Tibial artery (tissue), 4 donors: Measurements from ENCODE around the gene WLS.

ENCODE experiments used
- DNase-seq, 2 donors: peaks; one replicate each; pipeline ENCODE4 v3.0.0-alpha.2; 2019
- H3K27ac ChIP-seq, 2 donors: fragments of 200-600 bp; sonication (generic) in 1 of 2; 1 replicate in 1 of 2; 2 replicates in 1 of 2; pipeline ENCODE4 v1.5.1; 2018 to 2019; ENCODE audit warnings: mild to moderate bottlenecking in 1 of 2
- H3K27me3 ChIP-seq, 2 donors: fragments of 200-600 bp; sonication (generic) in 1 of 2; one replicate each; pipeline versions ENCODE4 v1.5.1 to v1.6.0; 2016 to 2019
- H3K36me3 ChIP-seq, 3 donors: fragments of 200-600 bp; sonication (generic) in 2 of 3; one replicate each; pipeline ENCODE4 v1.5.1; 2016 to 2019; ENCODE audit warnings: mild to moderate bottlenecking in 2 of 3
- H3K4me1 ChIP-seq, 4 donors: fragments of 200-600 bp; sonication (generic) in 2 of 4; 1 replicate in 3 of 4; 2 replicates in 1 of 4; pipeline ENCODE4 v1.5.1; 2016 to 2019
- H3K4me3 ChIP-seq, 2 donors: fragments of 200-600 bp; sonication (generic) in 1 of 2; 1 replicate in 1 of 2; 2 replicates in 1 of 2; pipeline ENCODE4 v1.5.1; 2018 to 2019; ENCODE audit warnings: mild to moderate bottlenecking in 2 of 2
- H3K9me3 ChIP-seq, 3 donors: fragments of 200-600 bp; sonication (generic) in 1 of 3; one replicate each; pipeline ENCODE4 v1.5.1; 2016 to 2019
- intact Hi-C: fragments of 100-400 bp; cut with DNase I; formaldehyde crosslinking; loops from one replicate; pipeline ENCODE4 v1.15.0; 2023; ENCODE audit warnings: low total_unique reads
- TF ChIP-seq, protein P1 (sequence below), 2 experiments: fragments of 200-600 bp in 1 of 2; fragments of 450-650 bp in 1 of 2; IDR thresholded peaks; one replicate each; pipeline ENCODE4 v1.5.1; 2017 to 2019; ENCODE audit warnings: antibody characterized with exemption in 2 of 2, mild to moderate bottlenecking in 1 of 2, moderate library complexity in 1 of 2

WLS gene

DNA sequence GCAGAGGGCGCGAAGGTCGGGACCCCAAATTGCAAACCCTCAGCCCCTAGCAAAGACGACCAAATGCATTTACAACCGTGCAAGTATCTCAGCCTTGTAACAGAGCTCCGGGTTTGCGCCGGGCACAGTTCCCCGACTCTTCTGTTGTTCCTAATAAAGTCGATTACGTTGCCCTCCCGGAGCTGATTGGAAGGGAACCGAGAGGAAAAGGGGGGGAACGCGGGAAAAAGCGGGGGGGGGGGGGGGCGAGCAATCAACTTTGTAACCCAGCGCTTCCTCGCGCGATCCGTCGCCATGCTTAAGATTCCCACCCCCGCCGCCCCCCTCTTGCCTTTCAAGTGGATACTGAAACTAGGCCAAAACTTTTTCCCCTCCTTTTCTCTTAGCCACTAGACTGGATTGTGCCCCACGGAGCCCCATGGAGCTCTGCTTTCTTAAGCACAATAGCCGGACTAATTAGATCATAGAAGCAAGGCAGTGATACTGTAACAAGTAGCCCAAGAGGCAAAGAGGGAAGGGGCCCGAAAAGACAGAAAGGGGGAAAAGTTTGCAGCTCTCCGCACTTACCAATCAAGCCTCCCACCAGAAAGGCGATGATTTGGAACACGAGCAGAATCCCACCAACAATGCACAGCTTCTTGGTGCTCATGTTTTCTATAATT is 565 bp downstream of the WLS start:
- no peaks in the 10 kb centered on the region for H3K27me3 ChIP-seq
- TF ChIP-seq, protein P1, sequence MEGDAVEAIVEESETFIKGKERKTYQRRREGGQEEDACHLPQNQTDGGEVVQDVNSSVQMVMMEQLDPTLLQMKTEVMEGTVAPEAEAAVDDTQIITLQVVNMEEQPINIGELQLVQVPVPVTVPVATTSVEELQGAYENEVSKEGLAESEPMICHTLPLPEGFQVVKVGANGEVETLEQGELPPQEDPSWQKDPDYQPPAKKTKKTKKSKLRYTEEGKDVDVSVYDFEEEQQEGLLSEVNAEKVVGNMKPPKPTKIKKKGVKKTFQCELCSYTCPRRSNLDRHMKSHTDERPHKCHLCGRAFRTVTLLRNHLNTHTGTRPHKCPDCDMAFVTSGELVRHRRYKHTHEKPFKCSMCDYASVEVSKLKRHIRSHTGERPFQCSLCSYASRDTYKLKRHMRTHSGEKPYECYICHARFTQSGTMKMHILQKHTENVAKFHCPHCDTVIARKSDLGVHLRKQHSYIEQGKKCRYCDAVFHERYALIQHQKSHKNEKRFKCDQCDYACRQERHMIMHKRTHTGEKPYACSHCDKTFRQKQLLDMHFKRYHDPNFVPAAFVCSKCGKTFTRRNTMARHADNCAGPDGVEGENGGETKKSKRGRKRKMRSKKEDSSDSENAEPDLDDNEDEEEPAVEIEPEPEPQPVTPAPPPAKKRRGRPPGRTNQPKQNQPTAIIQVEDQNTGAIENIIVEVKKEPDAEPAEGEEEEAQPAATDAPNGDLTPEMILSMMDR (IDR thresholded peaks at IDR 0.05), result no peak
- no peaks in the 10 kb centered on the region for H3K9me3 ChIP-seq
- DNase-seq, result peak; percentile 78 to 83
- no peaks in the 10 kb centered on the region for H3K36me3 ChIP-seq
- peak overlapping the region; percentile 74 to 88 for H3K27ac ChIP-seq
- intact Hi-C loops, result loop anchor here (5.0 kb wide), 2 partner anchors 34 to 109 kb away; no protein-coding TSS in a partner anchor
- peaks cover 0 to 36% (median 12%) of the 10 kb centered on the region in 4 donors for H3K4me1 ChIP-seq
- H3K4me3 ChIP-seq, result peak overlapping the region; percentile 64 to 84

DNA sequence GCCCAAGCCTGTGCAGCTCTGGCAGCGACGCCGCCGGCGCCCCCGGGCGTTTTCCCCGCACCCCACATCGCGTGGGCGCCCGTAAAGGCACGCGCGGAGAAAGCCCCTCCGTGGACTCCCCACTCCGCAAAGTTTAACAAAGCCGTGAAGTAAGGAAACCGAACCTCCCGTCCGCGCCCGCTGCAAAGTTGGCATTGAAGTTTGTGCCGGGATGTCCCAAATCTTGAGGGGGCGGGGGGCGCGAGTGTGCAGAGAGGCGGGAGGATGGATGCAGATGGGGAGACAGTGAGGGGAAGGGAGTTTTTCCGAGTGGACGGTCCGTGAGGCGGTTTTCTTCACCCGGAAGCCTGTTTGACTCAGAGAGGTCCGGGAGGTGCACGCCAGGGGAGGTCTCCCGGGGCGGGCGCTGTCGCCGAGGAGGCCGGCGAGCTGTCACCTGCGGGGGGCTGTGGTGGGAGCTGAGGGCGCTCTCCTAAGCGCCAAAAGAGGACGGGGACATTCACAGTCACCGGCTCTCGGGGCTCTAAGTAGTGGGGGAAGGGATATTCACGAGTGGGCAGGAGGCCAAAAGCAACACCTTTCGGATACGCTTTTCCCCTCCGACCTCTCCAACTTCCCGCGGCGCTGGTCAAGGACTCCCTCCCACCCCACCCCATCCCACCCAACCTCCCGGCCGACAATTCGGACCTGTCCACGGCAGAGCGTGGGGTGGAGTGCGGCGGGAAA is 1.3 kb downstream of the WLS start:
- TF ChIP-seq, protein P1 (IDR thresholded peaks at IDR 0.05), result no peak
- Histone ChIP-seq H3K27me3 (no peaks in the 10 kb centered on the region), H3K9me3 (no peaks in the 10 kb centered on the region), H3K27ac (peak overlapping the region; percentile 74 to 88), H3K4me3 (peak overlapping the region; percentile 64 to 84), H3K4me1 (peaks cover 0 to 36% (median 12%) of the 10 kb centered on the region in 4 donors), H3K36me3 (no peaks in the 10 kb centered on the region)
- DNase-seq, result peak; percentile 25 to 74
- intact Hi-C loops, result loop anchor here (5.0 kb wide), 2 partner anchors 34 to 109 kb away; no protein-coding TSS in a partner anchor

DNA sequence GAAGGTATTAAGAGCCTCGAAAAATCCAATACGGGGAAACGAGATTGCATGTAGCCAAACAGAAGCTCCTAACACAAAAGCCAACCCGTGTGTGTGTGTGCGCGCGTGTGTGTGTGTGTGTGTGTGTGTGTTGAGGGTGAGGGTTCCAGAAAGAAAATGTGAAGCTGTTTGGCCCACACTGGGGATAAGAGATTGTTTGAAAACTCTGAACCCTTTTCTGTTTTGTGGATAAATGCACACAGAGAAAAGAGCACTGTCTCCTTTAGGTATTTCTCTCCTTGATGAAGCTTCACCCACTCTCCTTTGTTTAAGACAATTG is 1.9 kb downstream of the WLS start:
- Histone ChIP-seq H3K36me3 (no peaks in the 10 kb centered on the region), H3K27ac (peak overlapping the region; percentile 74 to 88), H3K27me3 (no peaks in the 10 kb centered on the region), H3K9me3 (no peaks in the 10 kb centered on the region), H3K4me3 (peak overlapping the region; percentile 64 to 84), H3K4me1 (peaks cover 0 to 36% (median 12%) of the 10 kb centered on the region in 4 donors)
- intact Hi-C loops, result loop anchor here (5.0 kb wide), 2 partner anchors 33 to 108 kb away; no protein-coding TSS in a partner anchor
- TF ChIP-seq, protein P1 (IDR thresholded peaks at IDR 0.05), result no peak
- DNase-seq, result no peak

DNA sequence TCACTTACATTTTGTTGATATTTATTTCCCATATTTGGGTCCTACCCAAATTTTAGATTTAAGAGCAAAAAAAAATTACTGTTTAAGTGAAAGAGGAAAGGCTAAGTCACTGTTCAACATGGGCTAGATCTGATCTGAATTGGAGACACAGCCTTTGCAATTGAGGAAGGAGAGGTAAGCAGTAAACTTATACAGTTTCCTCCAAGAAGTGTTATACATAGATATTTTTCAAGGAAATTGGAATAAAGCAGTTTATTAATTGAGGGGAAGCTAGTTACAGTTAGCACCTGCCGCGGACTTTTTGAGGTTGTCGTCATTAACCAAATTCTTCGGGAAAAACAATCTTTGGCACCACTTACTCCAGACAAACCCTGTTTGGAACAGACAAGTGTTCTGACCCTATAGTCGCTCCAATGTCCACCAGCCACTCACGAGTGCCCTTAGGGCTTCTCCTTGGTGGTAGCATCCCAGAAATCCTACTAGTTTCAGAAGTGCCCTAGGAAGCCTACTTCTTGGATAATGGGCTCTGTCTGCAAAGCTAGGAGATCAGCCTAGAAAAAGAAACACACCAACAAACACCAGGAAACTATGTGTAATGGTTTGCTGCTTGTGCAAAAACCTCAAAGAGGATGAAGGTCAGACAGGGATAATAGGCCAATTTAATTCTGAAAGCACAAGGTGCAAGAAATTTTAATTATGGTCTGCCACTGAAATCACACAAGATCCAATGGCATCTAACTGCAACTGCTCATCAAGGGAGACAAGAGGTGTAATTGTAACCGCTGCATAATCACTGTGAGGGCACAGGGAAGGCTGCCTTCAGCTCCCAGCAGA is 2.5 kb downstream of the WLS start:
- peaks cover 0 to 36% (median 12%) of the 10 kb centered on the region in 4 donors for H3K4me1 ChIP-seq
- H3K36me3 ChIP-seq, result no peaks in the 10 kb centered on the region
- peak overlapping the region; percentile 74 to 88 for H3K27ac ChIP-seq
- TF ChIP-seq, protein P1 (IDR thresholded peaks at IDR 0.05), result no peak
- DNase-seq, result no peak
- H3K9me3 ChIP-seq, result no peaks in the 10 kb centered on the region
- H3K27me3 ChIP-seq, result no peaks in the 10 kb centered on the region
- intact Hi-C loops, result loop anchor here (5.0 kb wide), 2 partner anchors 33 to 108 kb away; no protein-coding TSS in a partner anchor
- H3K4me3 ChIP-seq, result peak overlapping the region; percentile 64 to 84

DNA sequence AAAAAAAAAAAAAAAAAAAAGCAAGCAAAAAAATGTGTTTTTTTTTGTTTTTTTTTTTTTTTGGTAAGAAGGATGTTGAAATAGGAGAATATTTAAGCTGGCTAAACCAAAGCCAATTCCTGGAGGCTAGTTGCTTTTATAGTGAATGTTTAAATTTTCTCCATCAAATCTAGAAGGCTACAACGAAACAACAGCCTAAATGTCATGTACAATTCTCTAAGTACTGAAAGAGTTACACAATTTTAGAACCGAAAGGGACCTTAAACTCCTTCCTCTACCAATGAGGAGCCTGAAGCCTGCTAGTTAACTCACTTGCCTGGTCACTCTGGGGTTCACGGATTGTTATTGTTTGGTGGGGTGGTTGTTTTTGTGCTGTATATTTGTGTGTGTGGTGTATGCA is 3.5 kb downstream of the WLS start:
- no peaks in the 10 kb centered on the region for H3K36me3 ChIP-seq
- H3K9me3 ChIP-seq, result no peaks in the 10 kb centered on the region
- H3K27ac ChIP-seq, result peak overlapping the region; percentile 42 to 88
- H3K4me1 ChIP-seq, result peaks cover 0 to 43% (median 12%) of the 10 kb centered on the region in 4 donors
- TF ChIP-seq, protein P1 (IDR thresholded peaks at IDR 0.05), result no peak
- DNase-seq, result no peak
- peak overlapping the region in 1 of 2 donors; percentile 6 for H3K4me3 ChIP-seq
- H3K27me3 ChIP-seq, result no peaks in the 10 kb centered on the region
- intact Hi-C loops, result no loop called here
